ENCODE measurements around the gene NCR3LG1.

DNA sequence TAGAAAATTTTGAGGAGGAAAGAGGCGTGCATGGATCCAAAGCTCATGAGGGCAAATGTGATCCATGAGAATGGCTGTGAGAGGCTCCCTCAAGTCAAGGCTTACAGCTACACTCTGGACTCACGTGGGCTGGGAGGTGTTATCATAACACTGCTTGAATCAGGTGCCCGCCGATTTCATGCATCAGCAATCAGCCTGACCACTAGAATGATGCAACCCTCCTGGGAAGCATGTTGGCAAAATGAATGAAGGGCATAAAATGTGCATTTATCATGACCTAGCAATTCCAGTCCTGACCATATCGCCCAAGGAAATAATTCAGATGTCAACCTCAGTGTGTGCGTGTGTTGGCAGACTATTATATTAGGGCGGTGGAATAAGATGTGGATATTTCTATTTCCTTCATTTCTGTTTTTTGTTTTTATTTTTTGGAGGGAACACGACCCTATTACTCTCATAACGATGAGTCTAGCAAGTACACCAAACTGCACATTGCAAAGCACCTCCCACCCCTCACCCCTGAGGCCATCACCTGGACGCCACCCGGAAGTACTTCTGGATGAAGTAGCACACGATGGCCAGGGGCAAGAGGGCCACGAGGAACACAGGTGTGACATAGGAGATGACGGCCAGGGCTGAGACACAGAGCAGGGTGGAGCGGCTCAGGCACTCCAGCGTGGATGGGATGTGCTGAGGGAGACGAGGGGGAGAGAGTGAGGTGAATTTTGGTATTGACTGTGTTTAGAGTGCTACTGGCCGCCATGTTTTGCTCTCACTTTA lies 52.6 kb downstream of the NCR3LG1 start:
- TF ChIP-seq, protein P1, sequence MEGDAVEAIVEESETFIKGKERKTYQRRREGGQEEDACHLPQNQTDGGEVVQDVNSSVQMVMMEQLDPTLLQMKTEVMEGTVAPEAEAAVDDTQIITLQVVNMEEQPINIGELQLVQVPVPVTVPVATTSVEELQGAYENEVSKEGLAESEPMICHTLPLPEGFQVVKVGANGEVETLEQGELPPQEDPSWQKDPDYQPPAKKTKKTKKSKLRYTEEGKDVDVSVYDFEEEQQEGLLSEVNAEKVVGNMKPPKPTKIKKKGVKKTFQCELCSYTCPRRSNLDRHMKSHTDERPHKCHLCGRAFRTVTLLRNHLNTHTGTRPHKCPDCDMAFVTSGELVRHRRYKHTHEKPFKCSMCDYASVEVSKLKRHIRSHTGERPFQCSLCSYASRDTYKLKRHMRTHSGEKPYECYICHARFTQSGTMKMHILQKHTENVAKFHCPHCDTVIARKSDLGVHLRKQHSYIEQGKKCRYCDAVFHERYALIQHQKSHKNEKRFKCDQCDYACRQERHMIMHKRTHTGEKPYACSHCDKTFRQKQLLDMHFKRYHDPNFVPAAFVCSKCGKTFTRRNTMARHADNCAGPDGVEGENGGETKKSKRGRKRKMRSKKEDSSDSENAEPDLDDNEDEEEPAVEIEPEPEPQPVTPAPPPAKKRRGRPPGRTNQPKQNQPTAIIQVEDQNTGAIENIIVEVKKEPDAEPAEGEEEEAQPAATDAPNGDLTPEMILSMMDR (IDR thresholded peaks at IDR 0.05; ENCODE audit: low read length): no peak
- no peak for TF ChIP-seq EZH2 (IDR thresholded peaks at IDR 0.05; ENCODE audit: borderline replicate concordance, low read length)

Data from OCI-LY1 (cell line).